HG03060 (cell line): ENCODE data around the gene SERTAD3.
"Not testable (repeated sequence)": the region's sequence is repeated elsewhere in the genome, so short reads cannot be mapped to it uniquely, and the experiment has no call there.

Experiments
- ATAC-seq: cut with Tn5 transposase; IDR thresholded peaks from one replicate; pipeline ENCODE4 v1.9.1; 2021; ENCODE audit warnings: low read depth, moderate number of reproducible peaks; ENCODE audit not compliant: unreplicated experiment

SERTAD3 gene

DNA sequence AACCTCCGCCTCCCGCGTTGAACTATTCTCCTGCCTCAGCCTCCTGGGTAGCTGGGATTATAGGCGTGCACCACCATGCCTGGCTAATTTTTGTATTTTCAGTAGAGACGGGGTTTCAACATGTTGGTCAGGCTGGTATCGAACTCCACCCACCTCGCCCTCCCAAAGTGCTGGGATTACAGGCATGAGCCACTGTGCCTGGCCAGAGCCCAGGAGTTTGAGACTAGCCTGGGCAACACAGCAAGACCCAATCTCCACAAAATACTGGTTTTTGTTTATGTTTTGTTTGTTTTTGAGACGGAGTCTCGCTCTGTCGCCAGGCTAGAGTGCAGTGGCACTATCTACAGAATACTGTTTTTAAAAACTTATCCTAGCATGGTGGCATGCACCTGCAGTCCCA, 13.9 kb downstream of the SERTAD3 start:
- not testable (repeated sequence) for ATAC-seq

DNA sequence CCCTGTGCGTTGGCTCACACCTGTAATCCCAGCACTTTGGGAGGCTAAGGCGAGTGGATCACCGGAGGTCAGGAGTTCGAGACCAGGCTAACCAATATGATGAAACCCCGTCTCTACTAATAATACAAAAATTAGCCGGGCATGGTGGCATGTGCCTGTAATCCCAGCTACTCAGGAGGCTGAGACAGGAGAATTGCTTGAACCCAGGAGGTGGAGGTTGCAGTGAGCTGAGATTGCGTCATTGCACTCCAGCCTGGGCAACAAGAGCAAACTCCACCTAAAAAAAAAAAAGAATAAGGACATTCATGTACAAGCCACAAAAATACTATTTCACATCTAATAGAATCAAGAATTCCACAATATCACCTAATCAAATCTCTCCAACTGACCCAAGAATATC, 15.9 kb downstream of the SERTAD3 start:
- ATAC-seq = not testable (repeated sequence)

DNA sequence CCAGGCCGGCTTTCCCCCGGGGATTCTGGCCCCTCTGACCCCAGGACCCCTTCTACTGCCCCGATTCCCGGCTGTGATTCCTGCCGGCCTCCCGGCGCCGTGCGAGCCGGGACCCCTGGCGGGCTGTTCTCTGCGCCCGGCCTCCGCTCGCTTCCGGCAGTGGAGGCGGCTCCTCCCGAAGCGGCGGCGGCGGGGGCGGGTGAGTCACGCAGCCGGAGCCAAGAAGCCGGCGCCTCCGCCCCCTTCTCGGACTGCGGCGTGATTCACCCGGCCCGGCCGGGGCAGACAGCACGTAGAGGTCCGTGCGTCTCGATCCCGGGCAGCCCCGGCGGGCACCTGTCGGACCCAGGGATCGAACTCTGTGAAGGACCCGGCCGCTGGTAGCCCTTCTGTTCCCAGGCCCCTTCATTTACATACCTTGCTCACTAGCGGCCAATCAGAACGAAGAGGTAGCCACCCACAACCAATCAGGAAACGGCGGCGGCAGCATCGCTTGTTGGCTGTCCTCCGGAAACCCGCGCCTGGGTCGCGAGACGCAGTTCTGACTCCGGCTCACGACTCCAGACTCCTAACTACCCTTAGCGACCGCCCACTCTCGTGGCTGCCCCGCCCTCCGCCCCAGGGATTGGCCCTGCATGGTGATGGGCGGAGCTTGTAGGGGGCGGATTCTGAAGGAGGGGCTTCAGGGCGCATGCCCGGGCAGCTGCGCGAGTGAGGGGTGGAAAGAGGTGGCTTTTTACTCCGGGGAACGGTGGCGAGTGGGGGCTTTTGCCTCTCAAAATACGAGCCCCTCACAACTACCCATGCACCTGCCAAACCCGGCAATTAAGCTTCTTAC, 18.5 kb downstream of the SERTAD3 start, which contains the start of gene SERTAD1:
SERTAD1 (minus strand) TSS at position 543 of the 838 bp plus-strand sequence. CDS start 2,446 bp downstream, outside the sequence.
- ATAC-seq = peak; percentile 58

DNA sequence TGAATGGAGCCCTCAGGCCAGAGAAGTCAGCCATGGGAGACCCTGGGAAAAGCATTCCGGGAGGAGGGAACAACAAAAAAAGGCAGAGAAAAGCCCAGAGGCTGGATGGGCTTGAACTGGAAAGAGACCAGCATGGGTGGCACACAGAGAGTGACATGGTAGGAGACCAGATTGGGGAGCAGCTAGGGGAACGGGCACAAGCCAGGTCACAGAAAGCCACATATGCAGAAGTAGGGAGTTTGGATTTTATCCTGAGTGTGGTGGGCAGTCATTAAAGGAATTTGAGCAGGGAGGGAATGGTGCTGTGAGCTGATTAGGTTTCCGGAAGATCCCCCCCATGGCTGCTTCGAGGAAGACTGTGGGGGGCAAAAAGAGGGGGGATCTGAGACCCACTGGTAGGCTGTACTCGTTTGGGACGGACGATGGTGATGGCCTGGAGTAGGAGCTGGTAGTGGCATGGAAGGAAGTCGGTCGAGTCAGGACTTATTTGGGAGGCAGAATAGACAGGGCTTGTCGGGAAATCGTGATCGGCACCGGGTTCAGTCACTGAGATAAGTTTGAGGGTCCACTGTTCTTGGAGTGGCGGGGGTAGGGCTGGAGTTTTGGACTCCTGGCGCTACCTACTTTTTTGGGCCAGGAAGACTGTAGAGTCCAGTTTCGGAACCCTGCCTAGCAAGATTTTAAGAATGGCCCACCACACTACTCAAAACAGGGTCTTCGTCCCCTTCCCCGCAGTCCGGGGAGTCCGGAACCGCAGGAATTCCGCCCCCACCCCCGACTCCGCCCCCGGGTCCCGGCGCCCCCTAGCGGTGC, 19.3 kb downstream of the SERTAD3 start:
- no peak for ATAC-seq

DNA sequence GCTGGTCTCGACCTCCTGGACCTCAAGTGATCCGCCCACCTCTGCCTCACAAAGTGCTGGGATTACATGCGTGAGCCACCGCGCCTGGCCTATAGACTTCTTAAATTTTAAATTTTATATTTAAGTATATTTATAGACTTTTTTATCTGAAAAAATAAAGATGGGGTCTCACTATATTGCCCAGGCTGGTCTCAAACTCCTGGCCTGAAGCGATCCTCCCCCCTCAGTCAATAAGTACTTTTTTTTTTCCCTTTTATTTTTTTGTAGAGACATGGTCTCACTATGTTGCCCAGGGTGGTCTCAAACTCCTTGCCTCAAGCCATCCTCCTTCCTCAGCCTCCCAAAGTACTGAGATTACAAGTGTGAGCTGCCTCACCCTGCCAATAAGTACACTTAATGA, 20.2 kb downstream of the SERTAD3 start:
- no peak for ATAC-seq

DNA sequence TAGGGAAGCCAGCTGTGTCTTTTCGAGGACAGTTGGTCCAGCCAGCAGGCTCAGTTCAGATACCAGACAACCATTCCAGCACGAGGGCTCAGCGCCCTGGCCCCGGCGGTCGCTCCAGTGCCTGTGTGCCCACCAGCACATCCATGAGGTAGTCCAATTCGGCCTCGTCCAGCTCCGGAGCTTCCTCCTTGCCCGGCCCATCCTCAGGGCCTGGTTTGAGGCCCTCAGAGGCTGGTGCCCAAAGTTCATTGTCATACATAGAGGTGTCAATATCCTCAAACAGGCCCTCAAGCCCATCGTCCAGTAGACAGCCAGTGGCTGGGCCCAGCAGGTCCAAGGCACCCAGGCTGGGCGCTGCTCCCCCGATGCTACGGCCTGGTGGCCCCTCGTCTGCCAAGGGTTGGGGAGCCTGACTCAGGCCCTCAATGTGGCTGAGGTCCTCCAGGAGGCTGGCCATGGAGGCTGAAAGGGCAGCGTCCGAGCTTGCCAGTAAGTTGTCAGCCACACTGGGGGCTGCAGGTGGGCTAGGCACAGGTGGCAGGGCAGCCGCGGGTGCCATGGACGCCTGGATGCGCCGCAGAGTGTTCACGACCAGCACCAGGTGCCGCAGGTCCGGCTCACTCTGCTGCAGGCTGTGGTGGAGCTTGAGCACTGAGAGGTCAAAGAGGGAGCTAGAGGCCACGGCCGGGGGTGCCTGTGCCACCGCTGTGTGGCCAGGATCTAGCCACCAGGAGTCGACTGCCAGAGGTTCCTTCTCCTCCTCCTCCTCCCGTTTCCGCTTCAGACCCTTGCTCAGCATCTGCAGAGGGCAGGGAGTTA, 21.2 kb downstream of the SERTAD3 start:
- no peak for ATAC-seq

DNA sequence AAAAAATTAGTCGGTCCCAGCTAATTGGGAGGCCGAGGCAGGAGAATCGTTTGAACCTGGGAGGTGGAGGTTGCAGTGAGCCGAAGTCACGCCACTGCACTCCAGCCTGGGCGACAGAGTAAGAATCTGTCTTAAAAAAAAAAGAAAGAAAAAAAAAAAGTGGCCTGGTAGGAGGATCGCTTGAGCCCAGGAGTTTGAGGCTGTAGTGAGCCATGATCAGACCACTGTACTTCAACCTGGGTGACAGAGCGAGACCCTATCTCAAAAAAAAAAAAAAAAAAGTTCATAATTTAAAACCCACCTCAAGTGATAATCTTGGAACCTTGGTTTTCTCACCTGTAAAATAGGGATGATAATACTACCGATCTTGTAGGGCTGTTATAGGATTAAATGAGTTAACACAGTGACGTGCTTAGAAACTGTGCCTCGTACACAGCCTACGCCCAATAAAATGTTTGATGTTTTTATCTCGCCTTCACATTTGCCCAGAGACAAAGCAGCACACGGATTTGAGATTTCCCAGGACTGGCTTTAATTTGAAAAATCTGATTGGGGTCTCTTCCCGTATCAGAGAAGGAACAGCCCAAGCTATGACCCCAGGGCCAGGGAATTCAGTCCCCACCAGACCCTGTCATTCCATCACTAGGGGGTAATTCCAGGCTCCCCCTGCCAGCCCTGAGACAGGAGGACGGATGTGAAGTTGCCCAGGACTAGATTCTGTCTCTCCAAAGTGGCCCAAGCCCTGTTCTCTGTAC, 22.0 kb downstream of the SERTAD3 start:
- ATAC-seq = no peak

DNA sequence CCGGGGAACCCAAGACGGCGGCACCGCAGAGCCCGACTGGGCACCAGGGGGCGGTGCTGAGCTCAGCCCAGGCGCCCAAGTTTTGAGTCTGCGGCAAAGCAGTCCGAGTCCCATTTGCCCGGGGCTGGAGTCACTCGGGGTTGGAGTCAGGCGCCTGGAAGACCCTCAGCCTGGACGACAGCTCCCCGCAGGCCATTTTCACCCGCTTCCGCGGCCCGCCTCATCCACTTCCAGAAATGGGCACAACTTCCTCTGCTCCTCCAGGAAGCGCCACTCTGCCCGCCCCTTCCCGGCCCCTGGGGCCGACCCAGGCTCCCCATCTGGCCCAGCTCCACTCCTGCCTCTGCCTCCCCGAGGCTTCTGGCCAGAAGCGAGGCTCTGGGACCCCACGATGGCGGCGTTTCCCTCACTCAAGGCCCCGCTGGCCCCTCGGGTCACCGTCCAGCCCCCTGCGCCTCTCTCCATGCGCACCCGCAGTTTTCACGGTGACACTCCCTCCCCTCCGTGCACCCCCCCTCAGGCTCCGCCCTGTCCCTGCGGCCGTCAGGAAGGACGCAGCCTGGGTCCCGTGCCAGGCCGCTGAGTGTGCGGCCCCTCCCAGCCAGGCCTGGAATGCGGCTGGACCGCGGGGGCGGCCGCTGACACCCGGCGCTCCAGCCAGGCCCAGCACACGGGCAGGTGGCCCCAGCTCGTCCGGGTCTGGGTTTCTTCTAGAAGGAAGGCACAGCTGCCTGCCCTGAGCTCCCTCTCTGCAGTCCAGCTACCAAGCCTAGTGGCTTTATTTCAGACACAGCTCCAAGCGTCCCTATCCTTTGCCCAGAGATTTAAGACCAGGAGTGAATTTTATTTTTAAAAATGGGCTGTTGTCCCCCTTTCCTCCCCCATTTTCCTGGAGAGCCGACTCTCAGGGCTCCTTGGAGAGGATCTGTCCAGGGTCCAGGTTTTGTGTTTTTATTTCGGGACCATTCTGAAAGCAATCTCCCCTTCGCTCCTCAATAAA, 23.1 kb downstream of the SERTAD3 start:
- no peak for ATAC-seq

DNA sequence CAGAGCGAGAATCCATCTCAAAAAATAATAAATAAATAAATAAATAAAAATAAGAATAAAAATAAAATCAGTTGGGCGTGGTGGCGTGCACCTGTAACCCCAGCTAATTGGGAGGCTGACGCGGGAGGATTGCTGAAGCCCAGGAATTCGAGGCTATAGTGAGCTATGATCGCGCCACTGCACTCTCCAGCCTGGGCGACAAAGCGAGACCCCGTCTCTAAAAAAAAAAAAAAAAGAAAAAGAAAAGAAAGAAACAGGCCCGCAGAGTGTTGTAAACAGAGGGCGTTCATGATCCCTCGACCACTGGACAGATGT, 23.7 kb downstream of the SERTAD3 start:
- no peak for ATAC-seq

DNA sequence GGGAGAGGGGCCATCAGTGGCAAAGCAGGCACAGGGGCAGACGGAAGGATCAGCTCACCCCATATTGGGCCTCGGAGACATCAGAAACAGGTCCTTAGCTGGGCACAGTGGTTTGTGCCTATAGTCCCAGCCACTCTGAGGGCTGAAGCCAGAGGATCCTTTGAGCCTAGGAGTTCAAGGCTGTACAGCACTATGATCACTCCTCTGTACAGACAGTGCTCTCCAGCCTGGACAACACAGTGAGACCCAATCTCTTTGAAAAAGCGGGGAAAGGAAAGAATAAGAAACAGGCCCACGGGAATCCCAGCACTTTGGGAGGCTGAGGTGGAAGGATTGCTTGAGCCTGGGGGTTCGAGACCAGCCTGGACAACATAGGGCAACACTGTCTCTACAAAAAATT, 24.4 kb downstream of the SERTAD3 start:
- no peak for ATAC-seq

DNA sequence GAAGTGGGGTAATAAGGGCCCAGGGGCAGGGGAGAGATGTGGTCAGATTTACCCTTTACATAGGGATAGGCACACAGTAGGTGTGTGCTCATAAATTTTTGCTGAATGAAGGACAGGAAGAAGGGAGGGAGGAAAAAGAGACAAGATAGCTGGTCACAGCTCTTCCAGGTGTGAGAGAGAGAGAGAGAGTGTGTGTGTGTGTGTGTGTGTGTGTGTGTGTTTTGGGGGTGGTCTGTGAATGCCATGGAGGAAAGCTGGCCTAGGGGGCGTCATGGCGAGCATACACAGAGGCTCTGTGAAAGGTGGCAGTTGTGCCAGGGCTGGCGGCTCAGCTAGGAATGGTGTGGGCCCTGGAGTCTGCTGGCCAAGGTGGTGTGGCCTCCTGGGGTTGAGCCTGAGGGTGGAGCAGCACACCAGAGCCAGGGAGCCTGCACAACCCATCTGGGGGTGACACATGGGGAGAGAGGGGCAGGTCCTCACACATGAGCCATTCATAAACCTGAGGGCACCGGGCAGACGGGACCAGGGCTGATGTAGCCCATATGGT, 25.0 kb downstream of the SERTAD3 start:
- no peak for ATAC-seq

DNA sequence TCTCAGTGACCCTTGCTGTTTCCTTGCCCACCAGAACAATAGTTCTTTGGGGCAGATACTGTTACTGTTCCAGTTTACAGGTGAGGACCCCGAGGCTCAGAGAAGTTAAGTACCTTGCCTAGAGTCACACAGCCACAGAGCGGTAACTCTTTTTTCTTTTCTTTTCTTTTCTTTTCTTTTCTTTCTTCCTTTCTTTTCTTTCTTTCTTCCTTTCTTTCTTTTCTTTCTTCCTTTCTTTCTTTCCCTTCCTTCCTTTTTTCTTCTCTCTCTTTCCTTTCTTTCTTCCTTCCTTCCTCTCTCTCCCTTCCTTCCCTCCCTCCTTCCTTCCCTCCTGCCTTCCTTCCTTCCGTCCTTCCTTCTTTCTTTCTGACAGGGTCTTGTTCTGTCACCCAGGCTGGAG, 26.1 kb downstream of the SERTAD3 start:
- ATAC-seq = no peak

DNA sequence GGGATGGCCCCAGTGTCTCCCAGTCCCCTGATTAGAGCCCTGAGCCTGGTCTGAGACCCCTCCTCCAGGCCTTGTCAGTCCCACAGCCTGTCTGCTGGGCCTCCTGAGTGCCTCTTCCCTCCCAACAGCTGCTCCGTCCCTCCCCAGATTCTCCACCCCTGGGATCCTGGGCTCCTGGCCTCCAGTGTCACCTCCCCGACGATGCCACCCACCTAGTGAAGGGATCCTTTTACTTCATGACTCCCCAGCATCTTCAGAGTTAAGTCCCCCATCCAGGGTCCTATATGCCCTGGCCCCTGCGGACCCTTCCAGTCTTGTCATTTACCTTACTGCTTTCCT, 26.5 kb downstream of the SERTAD3 start:
- no peak for ATAC-seq

DNA sequence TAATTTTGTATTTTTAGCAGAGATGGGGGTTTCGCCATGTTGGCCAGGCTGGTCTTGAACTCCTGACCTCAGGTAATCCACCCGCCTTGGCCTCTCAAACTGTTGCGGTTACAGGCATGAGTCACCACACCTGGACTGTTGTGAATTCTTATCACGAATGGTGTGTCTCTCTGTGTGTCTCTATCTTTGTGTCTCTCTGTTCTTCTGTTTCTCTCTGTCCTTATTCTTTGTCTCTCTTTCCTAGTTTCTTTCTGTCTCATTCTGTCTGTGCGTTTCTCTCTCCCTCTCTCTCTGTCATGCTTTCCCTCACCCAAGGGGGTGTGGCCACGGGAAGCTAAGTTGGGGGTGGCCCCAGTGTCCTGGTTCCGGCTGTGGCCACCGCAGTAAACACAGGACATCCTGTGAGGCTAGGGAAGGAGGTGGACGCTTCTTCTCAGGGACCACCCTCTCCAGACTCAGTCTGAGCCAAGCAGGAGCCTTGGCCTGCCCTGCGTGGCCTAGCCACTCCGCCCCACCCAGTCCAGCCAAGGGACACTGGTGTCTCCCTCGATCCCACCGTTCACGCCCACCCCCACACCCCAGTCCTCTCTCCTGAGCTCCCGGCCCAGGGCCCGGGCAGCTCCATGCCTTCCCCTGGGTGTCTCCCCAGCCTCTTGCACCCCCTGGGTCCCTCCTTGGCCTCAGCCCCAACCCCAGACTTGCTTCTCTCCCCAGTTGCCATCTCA, 27.1 kb downstream of the SERTAD3 start:
- no peak for ATAC-seq

DNA sequence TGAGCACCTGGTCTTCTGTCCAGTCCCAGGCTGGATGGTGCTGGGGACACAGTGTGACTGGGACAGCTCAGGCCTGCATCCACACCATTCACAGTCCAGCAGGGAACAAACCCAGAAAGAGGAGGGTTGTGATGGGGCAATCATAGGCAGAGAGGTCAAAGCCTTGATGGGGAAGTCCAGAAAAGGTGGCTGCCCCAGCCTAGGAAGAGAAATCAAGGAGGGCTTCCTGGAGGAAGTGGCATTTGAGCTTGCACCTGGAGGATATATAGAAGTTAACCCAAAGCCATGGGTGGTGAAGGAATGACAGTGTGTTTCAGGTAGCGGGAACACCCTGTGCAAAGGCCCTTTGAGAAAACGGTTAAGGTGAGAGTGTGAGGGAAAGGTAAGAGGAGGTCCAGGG, 28.4 kb downstream of the SERTAD3 start:
- no peak for ATAC-seq

DNA sequence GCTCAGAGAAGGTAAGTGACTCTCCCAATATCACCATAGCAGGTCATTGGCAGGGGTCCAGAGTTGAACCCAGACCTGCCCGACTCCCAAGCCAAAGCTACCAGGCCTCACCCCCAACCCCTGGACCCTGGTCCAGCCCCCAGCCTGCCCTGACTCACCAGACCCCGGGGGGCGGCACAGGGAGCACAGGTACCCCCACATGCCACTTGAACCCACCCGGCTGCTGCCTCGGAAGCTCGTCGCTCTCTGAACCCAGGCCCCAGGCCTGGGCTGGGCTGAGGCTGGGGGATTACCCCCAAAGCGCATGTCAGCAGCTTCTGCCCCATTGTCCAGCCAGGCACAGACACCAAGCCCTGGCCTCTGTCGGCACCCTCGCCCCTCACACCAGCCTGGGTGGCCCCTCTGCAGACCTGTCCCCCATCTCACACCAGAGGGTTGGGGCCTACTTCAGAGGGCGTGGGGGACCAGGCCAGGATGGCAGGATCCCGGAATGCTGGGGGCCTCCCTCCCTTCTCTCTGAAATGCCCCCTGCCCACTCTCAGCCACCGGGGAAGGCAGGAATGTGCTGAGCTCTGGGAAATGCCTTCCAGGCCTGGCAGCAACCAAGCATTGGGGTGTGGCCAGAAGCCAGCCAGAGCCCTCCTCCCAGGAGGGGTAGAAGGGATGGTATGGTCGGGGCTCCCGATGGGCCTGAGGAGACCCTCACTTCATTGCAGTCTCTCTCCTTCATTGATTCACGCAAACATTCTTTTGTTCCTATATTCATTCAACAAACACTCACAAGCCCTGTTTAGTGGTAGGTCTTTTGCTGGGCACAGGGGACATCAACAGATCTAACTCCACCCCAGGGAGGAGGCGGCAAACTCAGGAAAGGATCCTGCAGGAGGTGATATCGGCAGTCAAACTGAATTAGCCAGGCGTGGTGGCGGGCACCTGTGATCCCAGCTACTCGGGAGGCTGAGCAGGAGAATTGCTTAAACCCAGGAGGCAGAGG, 29.3 kb downstream of the SERTAD3 start:
- no peak for ATAC-seq

DNA sequence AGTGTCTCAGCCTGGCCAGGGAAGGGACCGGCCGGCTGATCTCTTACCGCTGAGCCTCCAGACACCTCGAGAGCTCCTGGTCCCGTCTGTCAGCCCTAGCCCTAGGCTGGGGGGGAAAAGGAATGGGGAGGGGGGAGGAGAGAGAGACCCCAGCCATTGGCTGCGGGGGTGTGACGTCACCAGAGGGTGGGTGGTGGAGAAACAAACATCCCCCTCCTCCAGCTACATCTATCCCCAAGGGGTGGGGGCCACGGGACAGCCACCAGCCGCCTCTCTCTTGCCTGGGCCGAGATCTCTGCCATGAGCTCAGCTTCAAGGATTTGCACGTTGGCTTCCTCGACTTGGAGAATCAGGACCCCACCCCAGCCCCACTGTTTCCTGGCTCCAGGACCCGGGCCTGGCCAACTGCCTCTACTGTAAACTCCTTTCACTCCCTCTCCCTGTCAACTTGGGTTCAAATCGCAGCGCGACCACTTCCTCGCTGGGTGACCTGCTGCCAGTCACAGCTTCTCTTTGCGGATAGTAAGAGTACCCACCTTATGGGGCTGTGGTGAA, 30.8 kb downstream of the SERTAD3 start, which contains the start of gene PRX:
PRX (minus strand) TSS at position 88 of the 555 bp plus-strand sequence. CDS start 5,446 bp downstream, outside the sequence.
- ATAC-seq = no peak
